ENCODE data around the gene C1QTNF3.

DNA sequence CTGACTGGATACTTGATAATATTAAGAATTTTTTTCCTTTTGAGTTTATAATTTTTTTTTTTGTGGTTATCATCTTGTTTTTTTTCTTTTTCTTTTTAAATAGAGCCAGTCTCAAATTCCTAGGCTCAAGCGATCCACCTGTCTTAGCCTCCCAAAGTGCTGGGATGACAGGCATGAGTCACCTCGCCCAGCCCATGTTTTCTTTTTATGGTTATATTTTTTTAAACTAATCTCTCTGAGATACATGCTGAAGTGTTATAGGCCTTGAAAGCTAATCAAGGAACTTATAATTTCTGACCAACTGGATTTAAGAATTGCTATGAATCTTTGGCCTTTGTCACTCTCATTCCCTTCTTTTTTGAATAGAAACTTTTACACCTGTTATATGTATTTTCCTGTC lies 28.4 kb downstream of the C1QTNF3 start:
- TF ChIP-seq, protein P1, sequence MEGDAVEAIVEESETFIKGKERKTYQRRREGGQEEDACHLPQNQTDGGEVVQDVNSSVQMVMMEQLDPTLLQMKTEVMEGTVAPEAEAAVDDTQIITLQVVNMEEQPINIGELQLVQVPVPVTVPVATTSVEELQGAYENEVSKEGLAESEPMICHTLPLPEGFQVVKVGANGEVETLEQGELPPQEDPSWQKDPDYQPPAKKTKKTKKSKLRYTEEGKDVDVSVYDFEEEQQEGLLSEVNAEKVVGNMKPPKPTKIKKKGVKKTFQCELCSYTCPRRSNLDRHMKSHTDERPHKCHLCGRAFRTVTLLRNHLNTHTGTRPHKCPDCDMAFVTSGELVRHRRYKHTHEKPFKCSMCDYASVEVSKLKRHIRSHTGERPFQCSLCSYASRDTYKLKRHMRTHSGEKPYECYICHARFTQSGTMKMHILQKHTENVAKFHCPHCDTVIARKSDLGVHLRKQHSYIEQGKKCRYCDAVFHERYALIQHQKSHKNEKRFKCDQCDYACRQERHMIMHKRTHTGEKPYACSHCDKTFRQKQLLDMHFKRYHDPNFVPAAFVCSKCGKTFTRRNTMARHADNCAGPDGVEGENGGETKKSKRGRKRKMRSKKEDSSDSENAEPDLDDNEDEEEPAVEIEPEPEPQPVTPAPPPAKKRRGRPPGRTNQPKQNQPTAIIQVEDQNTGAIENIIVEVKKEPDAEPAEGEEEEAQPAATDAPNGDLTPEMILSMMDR (IDR thresholded peaks at IDR 0.05): no peak
- TF ChIP-seq EP300 (IDR thresholded peaks at IDR 0.05) (no peak), POLR2A (IDR thresholded peaks at IDR 0.05) (no peak)

Measured in tibial nerve (tissue), 4 donors.